HAP-1 (cell line): ENCODE data around the gene COL13A1.

ENCODE experiments used
- DNase-seq, 2 experiments: peaks; one replicate each; pipeline ENCODE4 v3.0.0-alpha.2; 2016 to 2020; ENCODE audit warnings: low spot score in 2 of 2
- H3K27me3 ChIP-seq: fragments of 250-450 bp; sonication (Bioruptor Pico); 2 replicates; pipeline ENCODE4 v1.5.1; 2020; ENCODE audit warnings: low read depth, mild to moderate bottlenecking, moderate library complexity
- H3K36me3 ChIP-seq: fragments of 250-450 bp; sonication (Bioruptor Pico); replicated peaks from 2 replicates; pipeline ENCODE4 v1.5.1; 2020; ENCODE audit warnings: mild to moderate bottlenecking
- H3K4me1 ChIP-seq: fragments of 250-450 bp; sonication (Bioruptor Pico); 2 replicates; pipeline ENCODE4 v1.5.1; 2020; ENCODE audit warnings: mild to moderate bottlenecking
- H3K4me3 ChIP-seq: fragments of 250-450 bp; sonication (Bioruptor Pico); 2 replicates; pipeline ENCODE4 v1.5.1; 2020; ENCODE audit warnings: mild to moderate bottlenecking, moderate library complexity
- H3K9me3 ChIP-seq: fragments of 250-450 bp; sonication (Bioruptor Pico); 2 replicates; pipeline ENCODE4 v1.5.1; 2020; ENCODE audit warnings: mild to moderate bottlenecking, moderate library complexity
- in situ Hi-C: fragments of 300-500 bp; cut with MboI; formaldehyde crosslinking; loops from 3 replicates; pipeline ENCODE4 v1.14.3; 2020; ENCODE audit warnings: low sequenced_read_pairs, inconsistent platforms, mixed read lengths

The COL13A1 gene

GRCh38 chr10:69892406-69892805, 90.7 kb downstream of the COL13A1 start:
- DNase-seq: no peak
- Histone ChIP-seq H3K4me3 (no peak overlapping the region), H3K4me1 (no peaks in the 10 kb centered on the region), H3K27me3 (no peaks in the 10 kb centered on the region), H3K36me3 (no peaks in the 10 kb centered on the region), H3K9me3 (no peaks in the 10 kb centered on the region)
- in situ Hi-C loops: no loop called here

- Histone ChIP-seq H3K9me3 (no peaks in the 10 kb centered on the region), H3K4me3 (no peak overlapping the region), H3K4me1 (no peaks in the 10 kb centered on the region), H3K27me3 (no peaks in the 10 kb centered on the region), H3K36me3 (no peaks in the 10 kb centered on the region)
- DNase-seq: no peak
- in situ Hi-C loops: no loop called here
Observed at GRCh38 chr10:69892816-69893215, 91.1 kb downstream of the COL13A1 start.

GRCh38 chr10:69893271-69893900, 91.7 kb downstream of the COL13A1 start:
- Histone ChIP-seq H3K27me3 (no peaks in the 10 kb centered on the region), H3K4me1 (no peaks in the 10 kb centered on the region), H3K36me3 (no peaks in the 10 kb centered on the region), H3K9me3 (no peaks in the 10 kb centered on the region), H3K4me3 (no peak overlapping the region)
- DNase-seq: no peak
- in situ Hi-C loops: no loop called here

GRCh38 chr10:69894156-69894555, 92.5 kb downstream of the COL13A1 start:
- no peaks in the 10 kb centered on the region for H3K36me3 ChIP-seq
- H3K9me3 ChIP-seq: no peaks in the 10 kb centered on the region
- DNase-seq: no peak
- H3K4me1 ChIP-seq: no peaks in the 10 kb centered on the region
- in situ Hi-C loops: no loop called here
- H3K27me3 ChIP-seq: no peaks in the 10 kb centered on the region
- no peak overlapping the region for H3K4me3 ChIP-seq

GRCh38 chr10:69895759-69896158, 94.1 kb downstream of the COL13A1 start:
- Histone ChIP-seq H3K4me1 (no peaks in the 10 kb centered on the region), H3K36me3 (no peaks in the 10 kb centered on the region), H3K9me3 (no peaks in the 10 kb centered on the region), H3K27me3 (no peaks in the 10 kb centered on the region), H3K4me3 (no peak overlapping the region)
- in situ Hi-C loops: no loop called here
- no peak for DNase-seq

- Histone ChIP-seq H3K4me3 (no peak overlapping the region), H3K27me3 (no peaks in the 10 kb centered on the region)
- in situ Hi-C loops: no loop called here
Observed at GRCh38 chr10:69896606-69897231, 95.0 kb downstream of the COL13A1 start.

GRCh38 chr10:69897432-69897831, 95.7 kb downstream of the COL13A1 start:
- Histone ChIP-seq H3K9me3 (no peaks in the 10 kb centered on the region), H3K36me3 (no peaks in the 10 kb centered on the region), H3K4me3 (no peak overlapping the region), H3K27me3 (no peaks in the 10 kb centered on the region), H3K4me1 (no peaks in the 10 kb centered on the region)
- no peak for DNase-seq
- in situ Hi-C loops: no loop called here

More at GRCh38 chr10:69896606-69897231, 95.0 kb downstream of the COL13A1 start:
- no peaks in the 10 kb centered on the region for H3K4me1 ChIP-seq
- no peaks in the 10 kb centered on the region for H3K36me3 ChIP-seq
- no peak for DNase-seq
- no peaks in the 10 kb centered on the region for H3K9me3 ChIP-seq

GRCh38 chr10:69897999-69898398, 96.3 kb downstream of the COL13A1 start:
- H3K36me3 ChIP-seq: no peaks in the 10 kb centered on the region
- no peak overlapping the region for H3K4me3 ChIP-seq
- in situ Hi-C loops: no loop called here

GRCh38 chr10:69898524-69898923, 96.8 kb downstream of the COL13A1 start:
- no peaks in the 10 kb centered on the region for H3K27me3 ChIP-seq
- in situ Hi-C loops: no loop called here
- H3K9me3 ChIP-seq: no peaks in the 10 kb centered on the region
- no peak overlapping the region for H3K4me3 ChIP-seq
- no peak for DNase-seq
- H3K4me1 ChIP-seq: no peaks in the 10 kb centered on the region
- no peaks in the 10 kb centered on the region for H3K36me3 ChIP-seq

More at GRCh38 chr10:69897999-69898398, 96.3 kb downstream of the COL13A1 start:
- no peak for DNase-seq
- no peaks in the 10 kb centered on the region for H3K4me1 ChIP-seq
- no peaks in the 10 kb centered on the region for H3K27me3 ChIP-seq
- no peaks in the 10 kb centered on the region for H3K9me3 ChIP-seq

GRCh38 chr10:69898941-69899340, 97.2 kb downstream of the COL13A1 start:
- Histone ChIP-seq H3K4me1 (no peaks in the 10 kb centered on the region), H3K4me3 (no peak overlapping the region), H3K36me3 (no peaks in the 10 kb centered on the region), H3K27me3 (no peaks in the 10 kb centered on the region), H3K9me3 (no peaks in the 10 kb centered on the region)
- in situ Hi-C loops: no loop called here
- DNase-seq: no peak

GRCh38 chr10:69899727-69900595, 98.3 kb downstream of the COL13A1 start:
- in situ Hi-C loops: no loop called here
- Histone ChIP-seq H3K4me1 (no peaks in the 10 kb centered on the region), H3K9me3 (no peaks in the 10 kb centered on the region), H3K36me3 (no peaks in the 10 kb centered on the region), H3K4me3 (no peak overlapping the region), H3K27me3 (no peaks in the 10 kb centered on the region)
- DNase-seq: no peak

GRCh38 chr10:69901022-69901421, 99.3 kb downstream of the COL13A1 start:
- no peaks in the 10 kb centered on the region for H3K9me3 ChIP-seq
- in situ Hi-C loops: no loop called here
- no peak for DNase-seq
- H3K4me1 ChIP-seq: no peaks in the 10 kb centered on the region
- H3K36me3 ChIP-seq: no peaks in the 10 kb centered on the region
- no peaks in the 10 kb centered on the region for H3K27me3 ChIP-seq
- H3K4me3 ChIP-seq: no peak overlapping the region

GRCh38 chr10:69901628-69902505, 100.2 kb downstream of the COL13A1 start:
- in situ Hi-C loops: no loop called here

More at GRCh38 chr10:69901628-69902505, 100.2 kb downstream of the COL13A1 start:
- Histone ChIP-seq H3K4me1 (no peaks in the 10 kb centered on the region), H3K9me3 (no peaks in the 10 kb centered on the region), H3K36me3 (no peaks in the 10 kb centered on the region), H3K4me3 (no peak overlapping the region), H3K27me3 (no peaks in the 10 kb centered on the region)
- peak; percentile 50 to 78 for DNase-seq
